Liver (tissue), 9 donors: ENCODE measurements around the gene NSUN2. TPM values are rescaled to one million over a fixed set of nuclear protein-coding genes. Genes with fewer than 3 reads are reported as not detected.
A peak's percentile ranks its signal among the peaks of the same experiment; 100 is the strongest.

ENCODE experiments used
- DNase-seq: peaks from one replicate; pipeline ENCODE4 v3.0.0-alpha.2; 2017; ENCODE audit warnings: low spot score
- H3K27ac ChIP-seq, 2 donors: one replicate each; pipeline ENCODE4 v1.7.0; 2013; ENCODE audit warnings: inconsistent platforms in 2 of 2, low read length in 2 of 2, control low read depth in 1 of 2, low read depth in 1 of 2, mild to moderate bottlenecking in 1 of 2
- H3K27me3 ChIP-seq, 4 donors: one replicate each; pipeline versions ENCODE4 v1.6.1 to v1.7.0; 2013; ENCODE audit warnings: low read length in 3 of 4, inconsistent platforms in 1 of 4, mild to moderate bottlenecking in 1 of 4, moderate library complexity in 1 of 4; ENCODE audit not compliant: control insufficient read depth in 4 of 4, insufficient read depth in 4 of 4
- H3K36me3 ChIP-seq, 4 donors: one replicate each; pipeline versions ENCODE4 v1.6.1 to v1.7.0; 2013; ENCODE audit warnings: low read length in 3 of 4, mild to moderate bottlenecking in 3 of 4, low read depth in 1 of 4, moderate library complexity in 1 of 4; ENCODE audit not compliant: control insufficient read depth in 4 of 4, insufficient read depth in 3 of 4
- H3K4me1 ChIP-seq, 4 donors: one replicate each; pipeline versions ENCODE4 v1.6.1 to v1.7.0; 2013; ENCODE audit warnings: low read length in 3 of 4, mild to moderate bottlenecking in 3 of 4, moderate library complexity in 1 of 4; ENCODE audit not compliant: control insufficient read depth in 4 of 4, insufficient read depth in 4 of 4
- H3K4me3 ChIP-seq, 3 donors: one replicate each; pipeline versions ENCODE4 v1.6.1 to v1.7.0; 2013; ENCODE audit warnings: low read length in 3 of 3, control low read depth in 1 of 3, low read depth in 1 of 3, mild to moderate bottlenecking in 1 of 3
- H3K9ac ChIP-seq, 2 donors: one replicate each; pipeline ENCODE4 v1.7.0; 2013; ENCODE audit warnings: low read length in 2 of 2, mild to moderate bottlenecking in 2 of 2, moderate library complexity in 2 of 2, control low read depth in 1 of 2, low read depth in 1 of 2
- H3K9me3 ChIP-seq, 4 donors: one replicate each; pipeline versions ENCODE4 v1.6.1 to v1.7.0; 2013; ENCODE audit warnings: low read length in 3 of 4; ENCODE audit not compliant: control insufficient read depth in 4 of 4
- ATF3 ChIP-seq: IDR thresholded peaks from 2 replicates; pipeline ENCODE4 v1.6.1; 2016; ENCODE audit warnings: antibody characterized with exemption
- EGR1 ChIP-seq, 2 donors: IDR thresholded peaks; 2 replicates each; pipeline ENCODE4 v1.6.1; 2016 to 2018; ENCODE audit warnings: antibody characterized with exemption in 2 of 2, low read depth in 2 of 2
- FOXA1 ChIP-seq: IDR thresholded peaks from 2 replicates; pipeline ENCODE4 v1.6.1; 2016; ENCODE audit warnings: antibody characterized with exemption
- FOXA2 ChIP-seq: IDR thresholded peaks from 2 replicates; pipeline ENCODE4 v1.6.1; 2016; ENCODE audit warnings: antibody characterized with exemption
- GABPA ChIP-seq, 2 donors: IDR thresholded peaks in 1 of 2; conservative IDR thresholded peaks in 1 of 2; 2 replicates each; pipeline ENCODE4 v1.6.1; 2016; ENCODE audit warnings: antibody characterized with exemption in 2 of 2, mild to moderate bottlenecking in 1 of 2, moderate library complexity in 1 of 2
- HNF4A ChIP-seq, 2 donors: conservative IDR thresholded peaks; 2 replicates each; pipeline ENCODE4 v1.6.1; 2016; ENCODE audit warnings: antibody characterized with exemption in 2 of 2, mild to moderate bottlenecking in 2 of 2
- HNF4G ChIP-seq: IDR thresholded peaks from 2 replicates; pipeline ENCODE4 v1.6.1; 2016; ENCODE audit warnings: antibody characterized with exemption
- JUND ChIP-seq, 2 donors: IDR thresholded peaks; 2 replicates each; pipeline ENCODE4 v1.6.1; 2016; ENCODE audit warnings: antibody characterized with exemption in 2 of 2
- MAX ChIP-seq: IDR thresholded peaks from 2 replicates; pipeline ENCODE4 v1.6.1; 2016; ENCODE audit warnings: antibody characterized with exemption
- NR2F2 ChIP-seq: IDR thresholded peaks from 2 replicates; pipeline ENCODE4 v1.6.1; 2016; ENCODE audit warnings: antibody characterized with exemption
- RAD21 ChIP-seq, 2 donors: IDR thresholded peaks; 2 replicates each; pipeline ENCODE4 v1.6.1; 2016; ENCODE audit warnings: antibody characterized with exemption in 2 of 2, mild to moderate bottlenecking in 2 of 2
- REST ChIP-seq: IDR thresholded peaks from 2 replicates; pipeline ENCODE4 v1.6.1; 2016; ENCODE audit warnings: antibody characterized with exemption, mild to moderate bottlenecking
- RXRA ChIP-seq, 2 donors: IDR thresholded peaks; 2 replicates each; pipeline ENCODE4 v1.6.1; 2017 to 2018; ENCODE audit warnings: antibody characterized with exemption in 2 of 2, mild to moderate bottlenecking in 1 of 2
- SP1 ChIP-seq: IDR thresholded peaks from 2 replicates; pipeline ENCODE4 v1.6.1; 2018; ENCODE audit warnings: antibody characterized with exemption, mild to moderate bottlenecking
- TAF1 ChIP-seq: conservative IDR thresholded peaks from 2 replicates; pipeline ENCODE4 v1.6.1; 2016; ENCODE audit warnings: antibody characterized with exemption, mild to moderate bottlenecking
- YY1 ChIP-seq: IDR thresholded peaks from 2 replicates; pipeline ENCODE4 v1.6.1; 2016; ENCODE audit warnings: antibody characterized with exemption, mild to moderate bottlenecking
- ZBTB33 ChIP-seq: IDR thresholded peaks from 2 replicates; pipeline ENCODE4 v1.6.1; 2016; ENCODE audit warnings: antibody characterized with exemption
- WGBS: extraction: QIAGEN DNeasy Blood & Tissue Kit; methylation state at CpG from one replicate; pipeline ENCODE4 v1.1.7; 2013; 5-methylcytosine and 5-hydroxymethylcytosine counted together
- polyA plus RNA-seq, 2 donors: library from polyadenylated mRNA; stranded (reverse) in 1 of 2; unstranded in 1 of 2; fragments of 200-250 nt in 1 of 2; fragments of >200 nt in 1 of 2; fragmentation: Nextera tagmentation in 1 of 2; extraction: Ambion mirVana in 1 of 2; gene quantifications; one replicate each; pipeline versions ENCODE4 v1.2.1 to v1.2.3, GENCODE V29; 2013 to 2015
- total RNA-seq, 2 donors: library from RNA; depleted of rRNA; stranded (reverse); fragments of >200 nt; gene quantifications; one replicate each; pipeline ENCODE4 v1.2.3, GENCODE V29; 2014
- donor health status: healthy.
- donor health status: healthy.
- donor health status: healthy.
- donor health status: healthy.
- donor health status: healthy.

NSUN2 gene
- total and polyA plus RNA-seq, 4 donors = 26.9 to 52.2 (median 28.1) TPM

- Histone ChIP-seq H3K36me3 (peaks cover 4 to 34% (median 26%) of the 10 kb centered on the region in 4 donors), H3K4me1 (peaks cover 14 to 51% (median 31%) of the 10 kb centered on the region in 4 donors), H3K27me3 (no peaks in the 10 kb centered on the region), H3K9me3 (no peaks in the 10 kb centered on the region), H3K27ac (peak overlapping the region; percentile 92 to 96), H3K9ac (peak overlapping the region in 1 of 2 donors; percentile 68), H3K4me3 (no peak overlapping the region)
- 71% methylated on average over 14 of the region's 14 CpGs for WGBS
- no peak for TF ChIP-seq JUND (IDR thresholded peaks at IDR 0.05)
- TF ChIP-seq TAF1 = no peak
- TF ChIP-seq NR2F2 = no peak
- no peak for TF ChIP-seq ZBTB33
- peak; percentile 23 for TF ChIP-seq REST
- TF ChIP-seq GABPA (IDR thresholded peaks at IDR 0.05 in 1 of 2, conservative IDR thresholded peaks at IDR 0.05 in 1 of 2) = no peak
- TF ChIP-seq HNF4A (conservative IDR thresholded peaks at IDR 0.05) = no peak
- TF ChIP-seq RAD21 (IDR thresholded peaks at IDR 0.05) = no peak
- peak; percentile 33 for TF ChIP-seq SP1
- no peak for TF ChIP-seq FOXA1
- no peak for TF ChIP-seq ATF3
- TF ChIP-seq EGR1 (IDR thresholded peaks at IDR 0.05; ENCODE audit: low read depth in 2 of 2) = no peak
- peak; percentile 18 for TF ChIP-seq YY1
- TF ChIP-seq RXRA (IDR thresholded peaks at IDR 0.05) = peak; percentile 5 to 33
- TF ChIP-seq HNF4G = no peak
- no peak for TF ChIP-seq FOXA2
- DNase-seq = peak; percentile 22
Observed at GRCh38 chr5:6598351-6598900, 34.4 kb downstream of the NSUN2 start.

- Histone ChIP-seq H3K4me3 (no peak overlapping the region), H3K9ac (no peak overlapping the region), H3K36me3 (peaks cover 4 to 32% (median 24%) of the 10 kb centered on the region in 4 donors), H3K27ac (peak overlapping the region; percentile 92 to 96), H3K4me1 (peaks cover 14 to 60% (median 38%) of the 10 kb centered on the region in 4 donors), H3K9me3 (no peaks in the 10 kb centered on the region), H3K27me3 (no peaks in the 10 kb centered on the region)
- no peak for DNase-seq
- 89% methylated on average over 6 of the region's 6 CpGs for WGBS
- TF ChIP-seq TAF1 = no peak
- no peak for TF ChIP-seq MAX
- no peak for TF ChIP-seq REST
- no peak for TF ChIP-seq ATF3
- TF ChIP-seq ZBTB33 = no peak
- TF ChIP-seq JUND (IDR thresholded peaks at IDR 0.05) = no peak
- no peak for TF ChIP-seq YY1
- TF ChIP-seq GABPA (IDR thresholded peaks at IDR 0.05 in 1 of 2, conservative IDR thresholded peaks at IDR 0.05 in 1 of 2) = no peak
- TF ChIP-seq SP1 = no peak
- TF ChIP-seq NR2F2 = no peak
- TF ChIP-seq EGR1 (IDR thresholded peaks at IDR 0.05; ENCODE audit: low read depth in 2 of 2) = no peak
- TF ChIP-seq HNF4G = no peak
Observed at GRCh38 chr5:6597557-6597956, 35.3 kb downstream of the NSUN2 start.
